K562 (cell line): ENCODE data around the gene ARHGAP9.

Experiments
- ETS2 ChIP-seq: IDR thresholded peaks from 2 replicates; pipeline ENCODE4 v1.6.1; 2016; ENCODE audit warnings: borderline replicate concordance, missing genetic modification characterization, mild to moderate bottlenecking, moderate library complexity, missing compliant biosample characterization; ENCODE audit not compliant: poor library complexity, severe bottlenecking
- FOXA3 ChIP-seq, 2 experiments: fragments of 450-650 bp in 1 of 2; sonication (generic) in 1 of 2; formaldehyde crosslinking; IDR thresholded peaks in 1 of 2; conservative IDR thresholded peaks in 1 of 2; 2 replicates each; pipeline versions ENCODE4 v1.4.0 to v1.8.0; 2020 to 2022; ENCODE audit warnings: mild to moderate bottlenecking in 2 of 2, missing genetic modification reagents in 1 of 2
- MBD2 ChIP-seq: sonication (generic); IDR thresholded peaks from 2 replicates; pipeline ENCODE4 v1.6.1; 2016; ENCODE audit warnings: low read depth, borderline replicate concordance
- ZKSCAN3 ChIP-seq: fragments of 250-450 bp; sonication (Bioruptor Pico); IDR thresholded peaks from 2 replicates; pipeline ENCODE4 v1.4.0; 2020

DNA sequence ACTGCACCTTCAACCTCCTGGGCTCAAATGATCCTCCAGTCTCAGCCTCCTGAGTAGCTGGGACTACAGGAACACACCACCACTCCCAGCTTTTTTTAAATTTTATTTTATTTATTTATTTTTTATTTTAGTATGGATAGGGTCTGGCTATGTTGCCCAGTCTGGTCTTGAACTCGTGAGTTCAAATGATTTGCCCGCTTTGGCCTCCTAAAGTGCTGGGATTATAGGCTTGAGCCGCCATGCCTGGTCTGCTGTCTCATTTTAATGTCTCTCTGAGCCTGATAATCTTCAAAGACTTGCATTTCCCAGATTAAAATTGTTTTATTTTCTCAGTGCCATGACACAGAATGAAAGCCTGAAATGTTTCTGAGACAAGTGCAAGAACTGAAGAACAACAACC lies 46.3 kb downstream of the ARHGAP9 start:
- no peak for TF ChIP-seq ETS2 (tag)
- no peak for TF ChIP-seq FOXA3 (CRISPR knock-in tag; conservative IDR thresholded peaks at IDR 0.05 in 1 of 2, IDR thresholded peaks at IDR 0.05 in 1 of 2)
- TF ChIP-seq ZKSCAN3 = no peak
- TF ChIP-seq MBD2 = no peak
